H1 (cell line): ENCODE data around the gene LUZP1. TPM values are rescaled to one million over a fixed set of nuclear protein-coding genes. Genes with fewer than 3 reads are reported as not detected.

Experiments used
- CTCF ChIA-PET: fragments of 300-600 bp; sonication (Branson Sonifier 250); formaldehyde crosslinking; loops from one replicate; lab custom pipeline; 2021; ENCODE audit not compliant: partially characterized antibody; lab: Charles Lee
- POLR2A ChIA-PET: fragments of 300-600 bp; sonication (Branson Sonifier 250); formaldehyde crosslinking; loops from one replicate; lab custom pipeline; 2021; ENCODE audit warnings: inconsistent platforms; ENCODE audit not compliant: partially characterized antibody; lab: Charles Lee
- DNase-seq, 2 experiments: peaks; one replicate each; pipeline versions ENCODE4 v3.0.0 to v3.0.0-alpha.2; 2010 to 2022; ENCODE audit warnings: low spot score in 2 of 2, low read depth in 1 of 2, mixed read lengths in 1 of 2
- FAIRE-seq: peaks from 2 replicates; lab custom pipeline; 2011; peaks lifted over from hg19 to GRCh38; lab: Jason Lieb, UNC
- H2AFZ ChIP-seq: 2 replicates; pipeline ENCODE4 v1.8.1; 2012; ENCODE audit warnings: low read length, inconsistent platforms
- H2AK5ac ChIP-seq: 2 replicates; pipeline ENCODE4 v1.6.1; 2013; ENCODE audit warnings: low read depth, low read length
- H2BK120ac ChIP-seq: replicated peaks from 2 replicates; pipeline ENCODE3; 2013; ENCODE audit warnings: low read depth, low read length, inconsistent platforms
- H2BK12ac ChIP-seq: 2 replicates; pipeline ENCODE4 v1.6.1; 2013; ENCODE audit warnings: low read depth, low read length
- H2BK15ac ChIP-seq: 2 replicates; pipeline ENCODE4 v1.6.1; 2013; ENCODE audit warnings: low read length
- H2BK20ac ChIP-seq: 2 replicates; pipeline ENCODE4 v1.6.1; 2013; ENCODE audit warnings: low read length
- H2BK5ac ChIP-seq: 2 replicates; pipeline ENCODE4 v1.6.1; 2013; ENCODE audit warnings: low read depth, low read length
- H3K14ac ChIP-seq: 2 replicates; pipeline ENCODE4 v1.6.1; 2013; ENCODE audit warnings: inconsistent platforms; ENCODE audit not compliant: insufficient read length
- H3K18ac ChIP-seq: 2 replicates; pipeline ENCODE4 v1.6.1; 2013; ENCODE audit warnings: low read length; ENCODE audit errors: extremely low read depth
- H3K23ac ChIP-seq: 2 replicates; pipeline ENCODE4 v1.6.1; 2013; ENCODE audit warnings: inconsistent platforms; ENCODE audit not compliant: insufficient read length
- H3K23me2 ChIP-seq: 2 replicates; pipeline ENCODE4 v1.6.1; 2013; ENCODE audit warnings: low read depth, low read length
- H3K27ac ChIP-seq: 2 replicates; pipeline ENCODE4 v1.6.1; 2011; ENCODE audit warnings: low read depth, low read length, inconsistent platforms
- H3K27me3 ChIP-seq, 4 experiments: replicated peaks in 1 of 4; 1 replicate in 1 of 4; 2 replicates in 3 of 4; pipeline versions ENCODE4 v1.6.1 to v1.8.1; 2011 to 2013; ENCODE audit warnings: low read length in 3 of 4, mild to moderate bottlenecking in 3 of 4, inconsistent platforms in 2 of 4, mixed read lengths in 2 of 4, moderate library complexity in 1 of 4; ENCODE audit not compliant: control insufficient read depth in 3 of 4, insufficient read depth in 3 of 4; ENCODE audit errors: extremely low read depth in 1 of 4
- H3K36me3 ChIP-seq, 4 experiments: 2 replicates each; pipeline versions ENCODE4 v1.6.1 to v1.8.1; 2011 to 2013; ENCODE audit warnings: mild to moderate bottlenecking in 4 of 4, low read length in 3 of 4, moderate library complexity in 2 of 4, control low read depth in 1 of 4, inconsistent platforms in 1 of 4; ENCODE audit not compliant: insufficient read depth in 4 of 4, control insufficient read depth in 2 of 4
- H3K4ac ChIP-seq: replicated peaks from 2 replicates; pipeline ENCODE3; 2013; ENCODE audit warnings: low read length, low read depth, mixed read lengths, inconsistent platforms; ENCODE audit not compliant: insufficient read length
- H3K4me1 ChIP-seq, 4 experiments: replicated peaks in 1 of 4; 1 replicate in 1 of 4; 2 replicates in 3 of 4; pipeline versions ENCODE4 v1.6.1 to v1.8.1; 2011 to 2013; ENCODE audit warnings: low read length in 3 of 4, inconsistent platforms in 2 of 4, mixed read lengths in 1 of 4; ENCODE audit not compliant: insufficient read depth in 4 of 4, control insufficient read depth in 3 of 4
- H3K4me2 ChIP-seq, 2 experiments: 2 replicates each; pipeline versions ENCODE4 v1.6.1 to v1.8.1; 2011 to 2013; ENCODE audit warnings: low read depth in 2 of 2, low read length in 2 of 2, control low read depth in 1 of 2, inconsistent platforms in 1 of 2, mild to moderate bottlenecking in 1 of 2; ENCODE audit not compliant: insufficient read depth in 1 of 2
- H3K4me3 ChIP-seq, 4 experiments: fragments of 200-600, 300-600 bp in 1 of 4; sonication (generic), shearing (Covaris generic), sonication (Bioruptor Twin) in 1 of 4; 2 replicates each; pipeline versions ENCODE4 v1.5.1 to v1.8.1; 2011 to 2016; ENCODE audit warnings: low read length in 4 of 4, low read depth in 3 of 4, control low read depth in 2 of 4, inconsistent platforms in 2 of 4, mild to moderate bottlenecking in 2 of 4, mixed read lengths in 1 of 4, moderate library complexity in 1 of 4; ENCODE audit not compliant: insufficient read depth in 2 of 4; ENCODE audit errors: extremely low read depth in 1 of 4
- H3K56ac ChIP-seq: replicated peaks from 2 replicates; pipeline ENCODE3; 2013; ENCODE audit warnings: low read depth, mild to moderate bottlenecking, mixed read lengths, low read length, inconsistent platforms; ENCODE audit not compliant: insufficient read length
- H3K79me1 ChIP-seq: 2 replicates; pipeline ENCODE4 v1.6.1; 2013; ENCODE audit warnings: low read depth, low read length, control low read depth
- H3K79me2 ChIP-seq, 2 experiments: 2 replicates each; pipeline versions ENCODE4 v1.6.1 to v1.8.1; 2012 to 2013; ENCODE audit warnings: low read length in 2 of 2, mild to moderate bottlenecking in 2 of 2, inconsistent platforms in 1 of 2; ENCODE audit not compliant: insufficient read depth in 2 of 2, control insufficient read depth in 1 of 2
- H3K9ac ChIP-seq, 4 experiments: replicated peaks in 1 of 4; 1 replicate in 1 of 4; 2 replicates in 3 of 4; pipeline versions ENCODE4 v1.6.1 to v1.8.1; 2011 to 2013; ENCODE audit warnings: low read depth in 3 of 4, low read length in 3 of 4, control low read depth in 2 of 4, mild to moderate bottlenecking in 2 of 4, moderate library complexity in 2 of 4, inconsistent platforms in 1 of 4; ENCODE audit errors: extremely low read depth in 1 of 4
- H3K9me3 ChIP-seq, 2 experiments: 2 replicates each; pipeline versions ENCODE4 v1.6.1 to v1.8.1; 2012 to 2013; ENCODE audit warnings: mild to moderate bottlenecking in 2 of 2, moderate library complexity in 2 of 2, control low read depth in 1 of 2, inconsistent platforms in 1 of 2, low read depth in 1 of 2, low read length in 1 of 2, mixed read lengths in 1 of 2; ENCODE audit not compliant: insufficient read depth in 2 of 2
- H4K20me1 ChIP-seq, 2 experiments: replicated peaks in 1 of 2; 2 replicates each; pipeline versions ENCODE3 to v1.8.1; 2011 to 2013; ENCODE audit warnings: inconsistent platforms in 2 of 2, low read length in 2 of 2, mild to moderate bottlenecking in 1 of 2; ENCODE audit not compliant: insufficient read depth in 2 of 2, control insufficient read depth in 1 of 2
- H4K5ac ChIP-seq: 2 replicates; pipeline ENCODE4 v1.6.1; 2013; ENCODE audit warnings: low read length, low read depth, mixed read lengths, inconsistent platforms; ENCODE audit not compliant: insufficient read length
- H4K8ac ChIP-seq: 2 replicates; pipeline ENCODE4 v1.8.0; 2013; ENCODE audit warnings: mild to moderate bottlenecking, moderate library complexity, low read length, inconsistent platforms; ENCODE audit not compliant: insufficient read depth; ENCODE audit errors: extremely low read depth
- H4K91ac ChIP-seq: replicated peaks from 2 replicates; pipeline ENCODE3; 2013; ENCODE audit warnings: low read length, mixed read lengths, inconsistent platforms; ENCODE audit not compliant: insufficient read length
- CEBPB ChIP-seq: IDR thresholded peaks from 2 replicates; pipeline ENCODE4 v1.6.1; 2012; ENCODE audit warnings: low read depth, low read length
- GTF2F1 ChIP-seq: IDR thresholded peaks from 2 replicates; pipeline ENCODE4 v1.6.1; 2012; ENCODE audit warnings: low read depth, low read length, improper control_type of control experiment, borderline replicate concordance
- KDM4A ChIP-seq: IDR thresholded peaks from one replicate; pipeline ENCODE4 v1.7.1; 2012; ENCODE audit warnings: low read depth, mild to moderate bottlenecking, moderate library complexity, low read length, inconsistent platforms; ENCODE audit not compliant: severe bottlenecking
- MAX ChIP-seq: IDR thresholded peaks from 2 replicates; pipeline ENCODE4 v1.6.1; 2012; ENCODE audit warnings: inconsistent platforms
- RXRA ChIP-seq: IDR thresholded peaks from 2 replicates; pipeline ENCODE4 v1.6.1; 2011; ENCODE audit warnings: low read depth, mild to moderate bottlenecking, low read length, moderate library complexity; ENCODE audit not compliant: insufficient read depth
- WGBS, 2 experiments: shearing (Covaris generic) in 1 of 2; methylation state at CpG; one replicate each; pipeline versions ENCODE4 v1.1.6 to v1.1.7; 2013 to 2015; ENCODE audit warnings: low lambda C conversion rate in 2 of 2, mixed read lengths in 2 of 2, inconsistent platforms in 1 of 2, low coverage in 1 of 2, missing lambda C conversion rate in 1 of 2; ENCODE audit not compliant: insufficient replicate concordance in 2 of 2, insufficient coverage in 1 of 2, insufficient read length in 1 of 2; ENCODE audit errors: extremely low coverage in 1 of 2, missing lambda C conversion rate in 1 of 2; 5-methylcytosine and 5-hydroxymethylcytosine counted together
- polyA plus RNA-seq, 7 experiments: library from polyadenylated mRNA; depleted of rRNA in 3 of 7; stranded (reverse) in 5 of 7; unstranded in 2 of 7; fragments of >200 nt in 5 of 7; fragments of 200-250 nt in 2 of 7; gene quantifications; 1 replicate in 5 of 7; 2 replicates in 1 of 7; 4 replicates in 1 of 7; pipeline versions ENCODE4 v1.2.1 to v1.2.3, GENCODE V29; 2011 to 2013; ENCODE audit warnings: missing spikeins in 2 of 7, mixed read lengths in 2 of 7
- total RNA-seq: library from RNA; stranded (reverse); fragmentation: NEBNext Ultra II Directional; extraction: Animal tissue kit (Norgen Biotek cat#: 25700); gene quantifications from 2 replicates; pipeline ENCODE4 v1.2.1, GENCODE V29; 2021

LUZP1 gene
- total and polyA plus RNA-seq, 2 of the 8 experiments (the other 6 are each of a cell fraction or from before 2014, with no cell fraction given) = 14.0 to 60.5 TPM

- H3K79me1 ChIP-seq = peaks cover 3% of the 10 kb centered on the region
- no peak overlapping the region for H2BK20ac ChIP-seq
- no peak overlapping the region for H2AFZ ChIP-seq
- H4K91ac ChIP-seq = no peak overlapping the region
- no peak overlapping the region for H2BK15ac ChIP-seq
- H3K9ac ChIP-seq = no peak overlapping the region
- H3K56ac ChIP-seq = no peak overlapping the region
- DNase-seq = no peak
- WGBS, 2 experiments = 90% methylated on average over 5 of the region's 5 CpGs; no CpG with 5 or more reads in 1 of the 2 experiments
- CTCF ChIA-PET = interaction anchor here (1.2 to 3.3 kb wide), 2 partner anchors 9 to 154 kb away, joined by 3 to 21 read pairs; no protein-coding TSS in a partner anchor
- no peak overlapping the region for H3K18ac ChIP-seq
- no peak overlapping the region for H3K4me3 ChIP-seq
- H3K4me1 ChIP-seq = no peaks in the 10 kb centered on the region
- no peaks in the 10 kb centered on the region for H3K27me3 ChIP-seq
- H3K23ac ChIP-seq = no peak overlapping the region
- no peak overlapping the region for H2BK12ac ChIP-seq
- H4K5ac ChIP-seq = no peak overlapping the region
- H2BK5ac ChIP-seq = no peak overlapping the region
- no peak overlapping the region for H3K14ac ChIP-seq
- no peak for FAIRE-seq
- H3K4me2 ChIP-seq = no peak overlapping the region
- no peaks in the 10 kb centered on the region for H3K23me2 ChIP-seq
- H3K4ac ChIP-seq = no peak overlapping the region
- peaks cover 2% of the 10 kb centered on the region in 2 experiments for H4K20me1 ChIP-seq
- peaks cover 45 to 89% (median 77%) of the 10 kb centered on the region in 4 experiments for H3K36me3 ChIP-seq
- no peak overlapping the region for H4K8ac ChIP-seq
- no peak overlapping the region for H2BK120ac ChIP-seq
- no peak overlapping the region for H3K27ac ChIP-seq
- POLR2A ChIA-PET = interaction anchor here (0.9 to 1.5 kb wide), 2 partner anchors 19 to 37 kb away, joined by 3 read pairs; no protein-coding TSS in a partner anchor
- H3K79me2 ChIP-seq = peaks cover 0 to 21% of the 10 kb centered on the region in 2 experiments; a peak in 2 of 4 replicates
- H3K9me3 ChIP-seq = no peaks in the 10 kb centered on the region
- no peak overlapping the region for H2AK5ac ChIP-seq
- no peak for TF ChIP-seq GTF2F1
- no peak for TF ChIP-seq KDM4A
- TF ChIP-seq MAX = no peak
- TF ChIP-seq CEBPB = no peak
- no peak for TF ChIP-seq RXRA
Measured at GRCh38 chr1:23057301-23057700, 111.4 kb downstream of the LUZP1 start.
